HS-27A (cell line): Measurements from ENCODE around the gene RAB3D.
"Not testable (repeated sequence)": the region's sequence is repeated elsewhere in the genome, so short reads cannot be mapped to it uniquely, and the experiment has no call there.

Experiments
- DNase-seq: peaks from one replicate; pipeline ENCODE4 v3.0.0-alpha.2; 2012; ENCODE audit warnings: low read depth, missing footprints

Gene RAB3D

DNA sequence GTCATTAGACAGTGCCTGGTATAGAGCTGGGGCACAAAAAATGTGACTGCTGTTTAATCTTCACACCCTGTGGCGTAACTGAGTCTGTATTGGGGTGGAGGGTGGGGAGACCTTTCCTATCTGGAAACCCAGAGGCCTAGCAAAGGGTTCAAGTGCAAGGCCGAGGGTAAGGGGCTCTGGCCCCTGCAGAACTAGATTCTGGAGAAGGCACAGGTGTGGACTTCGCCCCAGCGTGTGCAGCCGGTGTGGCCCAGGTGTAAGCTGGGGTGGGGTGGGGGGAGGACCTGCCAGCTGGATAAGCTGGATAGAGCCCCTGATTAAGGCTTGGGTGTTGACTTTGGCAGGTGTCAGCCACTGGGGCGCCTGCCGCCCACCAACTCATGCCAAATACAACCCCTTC, 1.3 kb downstream of the RAB3D start:
- DNase-seq = no peak

DNA sequence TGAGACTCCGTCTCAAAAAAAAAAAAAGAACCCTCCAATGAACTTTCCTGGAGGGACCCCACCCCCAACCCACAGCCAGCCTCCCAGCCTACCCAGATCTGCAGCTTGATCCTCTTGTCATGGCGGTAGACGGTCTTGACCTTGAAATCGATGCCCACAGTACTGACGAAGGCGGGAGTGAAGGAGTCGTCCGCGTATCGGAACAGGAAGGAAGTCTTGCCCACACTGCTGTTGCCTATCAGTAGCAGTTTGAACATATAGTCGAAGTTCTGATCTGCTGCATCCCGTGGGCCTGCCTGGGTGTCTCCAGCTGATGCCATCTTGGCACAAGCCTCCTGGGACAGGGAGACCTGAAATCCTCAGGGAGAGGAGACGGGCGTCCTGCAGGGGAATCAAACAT, 2.4 kb downstream of the RAB3D start:
- no peak for DNase-seq

DNA sequence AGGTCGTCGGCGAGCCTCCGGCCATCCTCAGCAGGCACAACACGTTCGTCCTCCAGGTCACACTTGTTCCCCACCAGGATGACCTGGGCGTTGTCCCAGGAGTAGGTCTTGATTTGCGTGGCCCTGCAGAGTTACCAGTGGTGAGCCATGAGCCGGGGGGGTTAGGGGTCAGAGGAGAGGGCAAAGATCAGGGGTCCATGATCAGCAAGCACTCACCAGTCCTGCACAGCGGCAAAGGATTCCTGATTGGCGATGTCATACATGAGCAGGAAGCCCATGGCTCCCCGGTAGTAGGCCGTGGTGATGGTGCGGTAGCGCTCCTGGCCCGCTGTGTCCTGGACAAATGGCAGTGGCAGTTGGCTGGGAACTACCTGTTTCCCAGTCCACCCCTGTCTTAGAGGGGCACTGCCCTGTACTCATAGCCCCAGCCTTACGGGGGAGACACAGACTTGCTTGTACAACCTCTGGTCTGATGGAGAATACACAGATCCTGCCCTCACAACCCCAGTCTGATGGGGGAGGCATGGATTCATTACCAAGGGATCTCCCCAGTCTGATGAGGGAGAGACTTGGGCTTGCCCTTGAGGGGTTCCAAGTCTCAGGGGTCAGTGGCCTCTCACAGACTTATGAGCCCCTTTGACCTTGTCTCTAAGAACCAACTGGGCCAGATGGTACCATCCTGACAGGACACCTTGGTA, 3.9 kb downstream of the RAB3D start:
- DNase-seq = no peak

DNA sequence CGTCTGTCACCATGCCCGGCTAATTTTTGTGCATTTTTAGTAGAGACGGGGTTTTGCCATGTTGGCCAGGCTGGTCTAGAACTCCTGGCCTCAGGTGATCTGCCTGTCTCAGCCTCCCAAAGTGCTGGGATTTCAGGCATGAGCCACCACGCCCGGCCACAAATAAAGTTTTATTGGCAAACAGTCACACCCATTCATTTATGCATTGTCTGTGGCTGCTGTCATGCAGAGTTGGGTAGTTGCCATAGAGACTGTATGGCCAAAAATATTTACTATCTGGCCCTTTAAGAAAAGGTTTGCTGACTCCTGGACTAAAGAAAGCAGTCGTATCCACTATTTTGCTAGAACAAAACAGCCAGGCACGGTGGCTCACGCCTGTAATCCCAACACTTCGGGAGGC, 5.6 kb downstream of the RAB3D start:
- not testable (repeated sequence) for DNase-seq

DNA sequence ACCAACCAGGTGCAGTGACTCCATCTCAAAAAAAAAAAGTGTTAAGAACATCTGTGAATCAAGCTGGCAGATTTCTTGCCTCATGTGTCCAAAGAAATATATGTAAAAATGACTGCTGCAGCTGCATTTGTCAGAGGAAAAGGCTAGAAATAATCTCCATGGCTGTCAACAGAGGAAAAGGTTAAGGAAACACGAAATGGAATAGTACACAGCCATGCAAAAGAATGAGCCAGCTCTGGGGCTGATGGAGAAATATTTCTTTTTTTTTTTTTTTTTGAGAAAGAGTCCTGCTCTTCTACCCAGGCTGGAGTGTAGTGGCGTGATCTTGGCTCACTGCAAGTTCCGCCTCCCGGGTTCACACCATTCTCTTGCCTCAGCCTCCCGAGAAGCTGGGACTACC, 6.6 kb downstream of the RAB3D start:
- no peak for DNase-seq

DNA sequence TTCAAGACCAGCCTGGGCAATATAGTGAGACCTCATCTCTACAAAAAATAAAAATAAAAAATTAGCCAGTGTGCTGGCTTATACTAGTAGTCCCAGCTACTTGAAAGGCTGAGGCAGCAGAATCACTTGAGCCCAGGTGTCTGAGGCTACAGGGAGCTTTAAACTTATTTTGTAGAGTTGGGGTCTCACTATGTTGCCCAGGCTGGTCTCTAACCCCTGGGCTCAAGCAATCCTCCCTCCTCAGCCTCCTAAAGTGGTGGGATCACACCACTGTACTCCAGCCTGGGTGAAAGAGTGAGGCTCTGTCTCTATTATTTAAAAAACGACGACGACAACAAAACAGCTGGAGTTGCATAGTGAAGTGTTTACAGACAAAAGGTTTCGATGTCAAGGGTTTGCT, 8.0 kb downstream of the RAB3D start:
- DNase-seq = no peak

DNA sequence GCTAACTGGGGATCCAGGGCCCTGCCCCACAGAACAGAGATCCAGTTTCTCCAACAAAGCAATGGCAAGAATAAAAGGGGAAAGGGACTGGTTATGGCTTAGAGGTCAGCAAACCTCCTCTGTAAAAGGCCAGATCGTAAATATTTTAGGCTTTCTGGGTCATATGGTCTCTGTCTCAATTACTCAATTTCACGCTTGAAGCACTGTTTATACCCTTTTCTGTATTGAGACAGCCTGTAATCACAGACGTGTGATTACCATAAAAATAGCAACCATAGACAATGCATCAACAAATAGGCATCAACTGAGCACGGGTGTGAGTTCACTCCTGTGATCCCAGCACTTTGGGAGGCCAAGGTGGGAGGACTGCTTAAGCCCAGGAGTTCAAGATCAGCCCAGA, 9.3 kb downstream of the RAB3D start:
- no peak for DNase-seq

DNA sequence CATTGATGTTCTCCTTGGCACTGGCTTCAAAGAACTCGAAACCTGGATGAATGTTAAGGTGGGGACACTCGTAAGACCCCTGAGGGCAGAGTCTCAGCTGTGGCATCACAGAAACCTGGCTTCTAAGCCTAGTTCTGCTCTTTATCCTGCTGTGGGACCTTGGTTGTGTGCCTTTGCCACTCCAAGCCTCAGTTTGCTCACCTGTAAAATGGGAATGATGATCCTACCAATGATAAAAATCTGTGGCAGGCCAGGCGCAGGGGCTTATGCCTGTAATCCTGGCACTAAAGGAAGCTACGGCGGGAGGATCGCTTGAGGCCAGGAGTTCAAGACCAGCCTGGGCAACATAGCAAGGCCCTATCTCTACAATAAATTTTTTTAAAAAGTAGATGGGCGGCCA, 13.9 kb downstream of the RAB3D start:
- no peak for DNase-seq

DNA sequence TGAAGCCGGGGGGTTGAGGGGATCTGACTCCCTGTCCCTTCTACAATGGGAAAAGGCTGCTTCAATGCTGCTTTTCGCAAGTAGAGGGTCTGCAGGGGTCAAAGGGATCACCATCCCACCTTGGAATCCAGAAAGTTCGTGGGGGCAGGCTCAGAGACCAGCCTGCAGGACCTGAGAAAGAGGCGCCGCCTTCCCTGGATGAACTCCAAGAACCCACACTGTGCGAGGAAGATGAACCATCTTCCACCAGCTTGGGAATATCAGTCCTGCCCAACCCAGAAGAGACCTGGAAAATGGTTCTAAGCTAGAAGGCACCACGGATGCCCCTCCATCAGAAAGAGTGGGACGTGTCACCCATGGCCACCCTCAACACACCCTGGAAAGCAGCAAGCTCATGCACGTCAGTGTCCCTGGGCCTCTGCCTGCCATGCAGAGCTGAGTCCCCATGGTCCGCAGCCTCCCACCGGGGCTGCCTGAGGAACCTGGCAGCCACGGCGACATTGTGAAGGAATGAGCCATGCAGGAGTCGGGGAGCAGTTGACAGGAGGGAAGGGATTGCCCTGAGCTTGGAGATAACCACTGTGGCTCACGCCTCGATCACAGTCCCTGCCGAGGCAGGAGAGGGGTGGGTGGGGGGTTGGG, 14.6 kb downstream of the RAB3D start:
- no peak for DNase-seq

DNA sequence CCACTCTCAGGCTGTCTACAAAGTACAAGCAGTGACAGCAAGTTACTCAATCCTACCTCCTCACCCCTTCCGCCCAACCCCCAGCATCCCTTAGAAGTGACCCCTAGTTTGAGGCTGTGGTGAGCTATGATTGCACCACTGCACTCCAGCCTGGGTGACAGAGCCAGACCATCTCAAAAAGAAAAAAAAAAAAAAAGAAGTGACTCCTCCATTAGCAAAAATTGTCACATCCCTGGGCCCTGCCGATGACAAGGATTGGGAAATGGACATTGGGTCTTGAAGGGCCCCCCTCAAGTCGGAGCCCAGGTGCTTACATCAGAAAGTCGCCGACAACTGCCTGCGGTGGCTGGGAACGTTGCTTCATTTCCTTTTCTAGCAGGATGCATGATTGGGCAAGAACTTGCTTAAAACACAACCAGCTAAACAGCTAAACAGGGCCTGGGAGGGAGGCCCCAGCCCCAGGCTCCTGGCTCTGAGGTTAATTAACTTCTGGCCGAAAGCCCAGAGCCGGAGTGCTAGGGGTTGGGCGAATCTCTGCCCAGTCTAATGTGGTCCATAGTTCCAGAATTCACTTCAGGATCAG, 15.3 kb downstream of the RAB3D start:
- DNase-seq = no peak

DNA sequence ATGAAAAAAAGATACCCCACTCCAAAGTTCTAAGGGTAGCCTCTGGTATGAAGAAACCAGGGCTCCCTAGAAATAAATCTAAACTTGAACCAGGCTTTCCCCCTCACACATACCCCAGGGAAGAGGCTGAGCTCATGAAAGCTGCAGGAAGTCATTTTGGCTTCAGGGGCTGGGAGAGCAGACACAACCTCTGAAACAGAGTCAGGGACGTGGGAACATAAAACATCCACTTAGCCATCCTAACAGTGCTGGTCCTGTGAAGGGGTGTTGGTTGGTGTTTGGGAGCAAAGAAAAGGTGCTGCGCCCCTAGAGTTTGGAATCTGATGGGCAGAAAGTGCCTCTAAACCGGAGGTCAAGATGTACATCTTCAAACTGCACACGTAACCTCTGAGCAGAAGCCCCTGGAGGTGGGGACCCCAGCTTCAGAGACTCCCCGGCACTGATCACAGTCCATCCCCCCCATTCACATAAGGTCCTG, 15.8 kb downstream of the RAB3D start:
- DNase-seq = no peak

DNA sequence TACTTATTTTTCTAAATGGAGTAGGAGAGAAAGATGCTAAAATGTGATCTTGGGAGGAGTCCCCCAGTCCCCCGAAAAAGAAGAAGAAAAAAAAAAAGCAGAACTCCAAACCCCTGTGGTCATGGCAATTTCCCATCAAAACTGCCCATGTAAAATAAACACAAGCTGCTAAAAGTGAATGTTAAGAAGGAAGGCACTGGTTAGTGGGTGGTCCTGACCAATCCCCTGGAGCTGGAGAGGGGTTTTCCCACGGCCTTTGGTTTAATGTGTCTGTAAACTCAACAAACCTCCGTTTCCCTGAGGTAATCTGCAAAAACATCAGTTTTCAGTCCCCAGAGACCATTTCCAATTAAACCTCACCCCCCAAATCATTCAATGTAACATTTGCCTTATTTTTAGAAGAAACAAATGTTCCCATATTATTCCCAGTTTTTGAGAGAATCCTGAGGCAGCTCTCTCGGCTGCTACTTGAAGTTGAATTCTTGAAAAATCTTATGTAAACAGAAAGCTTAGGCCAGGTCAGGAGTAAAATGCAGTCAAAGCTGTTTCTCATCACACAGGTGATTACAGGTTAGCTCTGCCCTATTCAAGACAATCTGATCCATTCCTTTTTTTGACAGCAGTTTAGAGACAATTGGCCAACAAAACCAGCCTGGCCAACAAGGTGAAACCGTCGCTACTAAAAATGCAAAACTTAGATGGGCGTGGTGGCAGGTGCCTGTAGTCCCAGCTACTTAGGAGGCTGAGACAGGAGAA, 17.0 kb downstream of the RAB3D start:
- DNase-seq = no peak

DNA sequence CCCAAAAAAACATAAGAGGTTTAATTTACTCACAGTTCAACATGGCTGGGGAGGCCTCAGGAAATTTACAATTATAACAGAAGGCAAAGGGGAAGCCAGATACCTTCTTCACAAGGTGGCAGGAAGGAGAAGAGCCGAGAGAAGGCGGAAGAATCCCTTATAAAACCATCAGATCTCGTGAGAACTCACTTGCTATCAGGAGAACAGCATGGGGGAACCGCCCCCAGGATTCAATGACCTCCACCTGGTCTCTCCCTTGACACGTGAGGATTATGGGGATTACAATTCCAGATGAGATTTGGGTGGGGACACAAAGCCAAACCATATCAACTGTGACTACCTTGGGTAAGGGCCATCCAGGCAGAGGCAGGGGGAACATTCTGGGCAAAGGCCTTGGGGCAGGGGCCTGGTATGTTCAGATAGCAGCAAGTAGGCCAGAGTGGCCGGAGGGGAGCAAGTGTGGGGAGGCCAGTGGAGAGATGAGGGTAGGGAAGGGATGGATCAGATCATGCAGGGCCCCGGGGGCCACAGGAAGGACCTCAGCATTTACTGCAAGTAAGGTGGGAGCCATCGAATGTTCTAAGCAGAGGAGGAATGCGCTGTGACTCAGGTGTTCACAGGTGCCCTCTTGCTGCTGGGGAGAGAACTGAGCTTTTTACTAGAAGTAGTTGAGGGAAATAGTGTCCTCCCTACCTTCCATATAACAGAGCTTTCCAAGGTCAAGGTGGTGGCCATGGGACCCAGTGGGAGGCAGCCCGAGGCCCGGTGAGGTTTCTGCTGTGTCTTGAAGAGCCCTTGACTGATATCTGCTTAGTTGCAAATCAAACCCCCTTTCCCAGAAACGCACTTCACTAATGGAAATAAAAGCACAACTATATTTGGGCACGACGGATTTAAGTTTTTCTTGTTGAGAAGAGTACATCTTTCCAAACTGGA, 18.0 kb downstream of the RAB3D start:
- DNase-seq = no peak

DNA sequence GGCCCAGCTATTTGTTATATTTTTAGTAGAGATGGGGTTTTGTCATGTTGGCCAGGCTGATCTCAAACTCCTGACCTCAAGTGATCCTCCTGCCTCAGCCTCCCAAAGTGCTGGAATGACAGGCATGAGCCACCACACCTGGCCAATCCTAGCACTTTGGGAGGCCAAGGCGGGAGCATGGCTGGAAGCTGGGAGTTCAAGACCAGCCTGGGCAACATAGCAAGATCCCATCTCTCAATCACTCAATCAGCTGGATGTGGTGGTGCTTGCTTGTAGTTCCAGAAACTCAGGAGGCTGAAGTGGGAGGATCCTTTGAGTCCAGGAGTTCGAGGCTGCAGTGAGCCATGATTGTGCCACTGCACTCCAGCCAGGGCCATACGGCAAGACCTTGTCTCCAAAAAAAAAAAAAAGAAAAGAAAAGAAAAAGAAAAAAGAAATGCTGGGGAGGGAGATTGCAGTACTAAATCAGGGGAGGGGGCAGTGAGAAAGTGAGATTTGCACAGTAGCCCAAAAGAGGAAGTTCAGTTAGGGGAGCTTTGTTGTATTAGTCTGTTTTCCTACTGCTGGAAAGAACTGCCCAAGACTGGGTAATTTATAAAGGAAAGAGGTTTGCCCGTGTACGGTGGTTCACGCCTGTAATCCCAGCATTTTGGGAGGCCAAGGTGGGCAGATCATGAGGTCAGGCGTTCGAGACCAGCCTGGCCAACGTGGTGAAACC, 19.0 kb downstream of the RAB3D start:
- not testable (repeated sequence) for DNase-seq

DNA sequence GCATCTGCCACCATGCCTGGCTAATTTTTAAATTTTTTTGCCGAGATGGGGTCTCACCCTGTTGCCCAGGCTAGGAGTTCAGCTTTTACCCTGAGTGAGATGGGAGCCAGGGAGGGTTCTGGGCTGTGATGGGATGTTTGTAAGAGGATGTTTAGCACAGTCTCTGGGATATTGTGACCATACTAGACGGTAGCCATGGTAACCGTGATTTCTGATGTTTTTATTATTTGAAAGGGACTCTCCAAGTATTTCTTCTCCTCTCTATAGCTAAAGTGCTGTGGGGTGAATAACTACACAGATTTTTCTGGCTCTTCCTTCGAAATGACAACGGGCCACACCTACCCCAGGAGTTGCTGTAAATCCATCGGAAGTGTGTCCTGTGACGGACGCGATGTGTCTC, 33.1 kb downstream of the RAB3D start:
- DNase-seq = no peak

DNA sequence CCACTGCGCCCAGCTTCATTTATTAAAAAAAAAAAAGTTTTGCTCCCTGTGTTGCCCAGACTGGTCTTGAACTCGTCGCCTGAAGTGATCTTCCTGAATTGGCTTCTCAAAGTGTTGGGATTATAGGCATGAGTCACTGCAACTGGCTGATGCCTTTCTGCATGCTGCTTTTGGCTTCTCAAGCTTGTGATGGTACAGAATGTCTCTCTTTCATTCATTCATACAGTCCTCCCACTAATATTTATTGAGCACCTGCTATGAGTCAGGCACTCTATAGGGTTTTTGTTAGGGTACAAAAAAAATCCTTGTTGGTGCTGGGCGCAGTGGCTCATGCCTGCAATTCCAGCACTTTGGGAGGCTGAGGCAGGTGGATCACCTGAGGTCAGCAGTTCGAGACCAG, 34.5 kb downstream of the RAB3D start:
- no peak for DNase-seq

DNA sequence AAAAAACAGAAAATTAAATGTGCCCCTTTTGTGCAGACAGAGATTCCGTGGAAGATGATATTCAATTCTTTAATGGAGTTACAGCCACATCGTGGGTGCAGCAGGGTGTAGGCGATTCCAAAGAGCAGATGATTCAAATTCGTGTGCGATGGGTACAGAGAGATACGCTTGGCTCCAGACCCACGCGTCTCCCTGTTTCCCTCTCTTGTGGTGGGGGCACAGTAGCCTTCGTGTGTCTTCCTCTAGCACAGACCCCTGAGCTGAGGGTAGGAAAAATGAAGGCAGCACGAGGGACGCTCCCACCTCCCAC, 38.7 kb downstream of the RAB3D start:
- no peak for DNase-seq

DNA sequence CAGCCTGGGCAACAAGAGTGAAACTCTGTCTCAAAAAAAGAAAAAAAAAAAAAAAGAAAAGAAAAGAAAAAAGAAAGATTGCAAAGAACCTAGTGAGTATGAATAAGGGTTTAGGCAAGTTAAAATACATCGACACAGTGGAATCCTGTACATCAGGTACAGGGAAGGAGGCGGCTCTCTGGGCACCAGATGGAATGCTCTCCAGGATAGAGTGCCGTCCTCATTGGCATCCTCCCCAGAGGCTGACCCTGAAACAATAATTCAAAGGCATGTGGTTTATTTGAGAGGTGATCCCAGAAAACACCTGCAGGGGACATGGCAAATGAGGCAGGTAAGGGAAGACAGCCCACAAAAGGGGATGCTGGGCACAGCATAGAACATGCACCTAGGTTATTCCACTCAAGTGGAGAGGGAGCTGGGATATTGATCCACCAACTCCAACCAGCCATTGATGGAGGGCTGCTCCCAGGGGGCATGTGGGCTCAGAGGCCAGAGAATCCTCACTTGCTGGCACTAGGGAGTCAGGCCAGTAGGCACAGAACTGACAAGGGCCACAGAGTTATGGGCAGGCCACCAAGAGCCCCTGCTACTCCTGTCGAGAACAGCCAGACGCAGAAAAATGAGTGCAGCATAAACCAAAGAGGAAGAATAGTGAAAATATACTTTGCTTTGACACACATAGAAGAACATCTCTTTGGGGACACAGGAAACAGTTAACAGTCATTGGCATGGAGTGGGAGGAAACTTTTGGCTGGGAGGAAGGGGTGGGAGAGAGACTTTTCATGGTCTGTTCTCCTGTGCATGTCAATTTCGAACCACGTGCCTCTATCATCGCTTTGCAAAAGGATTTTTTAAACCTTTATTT, 39.3 kb downstream of the RAB3D start:
- no peak for DNase-seq

DNA sequence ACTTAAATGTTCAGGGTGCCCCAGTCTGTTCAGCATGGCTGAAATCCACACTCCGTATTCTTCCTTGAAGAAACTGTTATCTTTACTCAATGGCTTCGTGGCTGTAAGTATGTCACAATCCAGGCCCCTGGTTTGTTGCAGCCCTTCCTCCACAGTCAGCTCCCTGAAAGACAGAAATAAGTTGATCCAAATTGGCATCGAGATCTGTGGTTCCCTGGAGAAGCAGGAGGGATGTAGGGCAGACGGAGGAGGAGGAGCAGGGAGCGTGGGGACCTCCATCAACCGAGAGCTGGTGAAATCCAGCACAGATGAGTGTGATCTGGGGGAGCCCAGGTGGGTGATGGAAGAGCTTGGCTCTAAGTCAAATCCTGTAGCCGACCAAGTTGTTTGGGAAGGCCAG, 43.2 kb downstream of the RAB3D start:
- no peak for DNase-seq

DNA sequence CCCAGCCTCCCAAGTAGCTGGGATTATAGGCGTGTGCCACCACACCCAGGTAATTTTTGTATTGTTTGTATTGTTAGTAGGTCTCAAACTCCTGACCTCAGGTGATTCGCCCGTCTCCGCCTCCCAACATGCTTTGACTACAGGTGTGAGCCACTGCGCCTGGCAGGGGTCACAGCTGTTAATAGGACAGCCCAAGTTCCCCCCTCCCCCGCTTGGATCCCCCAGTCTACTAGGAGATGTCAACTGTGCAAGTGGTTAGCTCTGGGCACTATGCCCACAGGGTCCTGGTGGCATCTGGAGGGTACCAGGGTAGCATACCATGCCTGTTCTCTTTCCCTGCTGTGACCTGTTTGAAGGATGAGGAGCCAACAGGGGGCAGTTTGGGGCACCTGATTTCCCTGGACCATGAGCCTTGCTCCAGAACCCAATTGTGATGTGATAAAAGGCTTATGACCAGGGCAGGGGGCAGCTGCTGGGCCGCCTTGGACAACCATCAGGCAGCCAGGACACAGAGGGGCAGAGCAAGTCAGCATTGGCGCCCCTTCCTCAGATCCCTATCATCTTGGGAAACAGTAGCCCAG, 43.7 kb downstream of the RAB3D start, which contains the start of gene TSPAN16:
Gene TSPAN16, plus strand, starts transcription at position 496 of the 581 bp plus-strand sequence. CDS start 138 bp downstream, outside the sequence.
- no peak for DNase-seq
